K562 (cell line): Measurements from ENCODE around the gene C1orf116. TPM values are rescaled to one million over a fixed set of nuclear protein-coding genes. Genes with fewer than 3 reads are reported as not detected.

Source experiments
- ATAC-seq: fragments of 200-7000 bp; cut with Tn5 transposase; 3 replicates; pipeline ENCODE4 v1.9.1; 2020; ENCODE audit warnings: moderate library complexity
- BruUV-seq: library from RNA; stranded (reverse); fragments of 400-500 nt; replicated peaks from 2 replicates; lab custom pipeline; 2021; lab: Mats Ljungman, UMichigan
- CTCF ChIA-PET: fragments of 300-600 bp; formaldehyde crosslinking; extraction: SDS; loops from one replicate; lab custom pipeline; 2021; ENCODE audit warnings: low intra/inter-chr PET ratio; lab: Yijun Ruan, JAX
- POLR2A ChIA-PET: fragments of 300-600, 350-650 bp; sonication (Branson Sonifier 250); formaldehyde crosslinking; extraction: SDS; loops from one replicate; lab custom pipeline; 2021; ENCODE audit warnings: antibody characterized with exemption, inconsistent platforms; lab: Yijun Ruan, JAX
- DNase-seq, 4 experiments: peaks; one replicate each; pipeline versions ENCODE4 v3.0.0 to v3.0.0-alpha.2; 2011 to 2018; ENCODE audit warnings: low spot score in 3 of 4, mixed read lengths in 3 of 4; ENCODE audit errors: extremely low read depth in 1 of 4
- FAIRE-seq: peaks from 2 replicates; lab custom pipeline; 2011; peaks lifted over from hg19 to GRCh38; lab: Jason Lieb, UNC
- H2AFZ ChIP-seq: 2 replicates; pipeline ENCODE4 v1.6.0; 2011; ENCODE audit warnings: low read depth, low read length, control low read depth, inconsistent platforms
- H3K27ac ChIP-seq: fragments of 200-600 bp; 3 replicates; pipeline ENCODE4 v1.8.0; 2011; ENCODE audit warnings: low read depth, mild to moderate bottlenecking, control low read depth, inconsistent platforms, low read length, moderate library complexity, mixed read lengths; ENCODE audit errors: extremely low read depth
- H3K27me3 ChIP-seq, 2 experiments: fragments of 300-600 bp in 1 of 2; 2 replicates in 1 of 2; 3 replicates in 1 of 2; pipeline versions ENCODE4 v1.6.0 to v1.8.0; 2011; ENCODE audit warnings: inconsistent platforms in 2 of 2, low read length in 2 of 2, mild to moderate bottlenecking in 1 of 2, mixed read lengths in 1 of 2, moderate library complexity in 1 of 2; ENCODE audit not compliant: control insufficient read depth in 2 of 2, insufficient read depth in 2 of 2
- H3K36me3 ChIP-seq: fragments of 300-600 bp; 3 replicates; pipeline ENCODE4 v1.8.0; 2011; ENCODE audit warnings: mild to moderate bottlenecking, low read length, inconsistent platforms; ENCODE audit not compliant: control insufficient read depth, insufficient read depth
- H3K4me1 ChIP-seq, 2 experiments: fragments of 200-600 bp in 1 of 2; replicated peaks in 1 of 2; 2 replicates in 1 of 2; 3 replicates in 1 of 2; pipeline versions ENCODE4 v1.5.1 to v1.8.0; 2011; ENCODE audit warnings: inconsistent platforms in 2 of 2, low read length in 2 of 2, mild to moderate bottlenecking in 1 of 2, mixed read lengths in 1 of 2, moderate library complexity in 1 of 2; ENCODE audit not compliant: control insufficient read depth in 2 of 2, insufficient read depth in 2 of 2
- H3K4me2 ChIP-seq: 2 replicates; pipeline ENCODE4 v1.6.1; 2011; ENCODE audit warnings: low read length, control low read depth, inconsistent platforms, mixed read lengths; ENCODE audit not compliant: insufficient read depth
- H3K4me3 ChIP-seq: fragments of 200-600 bp; sonication (generic), shearing (Covaris generic); 2 replicates; pipeline ENCODE4 v1.5.1; 2016; ENCODE audit warnings: control low read depth, inconsistent platforms
- H3K79me2 ChIP-seq: fragments of 200-600 bp; 3 replicates; pipeline ENCODE4 v1.8.0; 2011; ENCODE audit warnings: low read length, inconsistent platforms; ENCODE audit not compliant: control insufficient read depth, insufficient read depth
- H3K9ac ChIP-seq, 2 experiments: 2 replicates each; pipeline versions ENCODE4 v1.6.0 to v1.6.1; 2011; ENCODE audit warnings: low read depth in 2 of 2, low read length in 2 of 2, control low read depth in 1 of 2, inconsistent platforms in 1 of 2, mild to moderate bottlenecking in 1 of 2, mixed read lengths in 1 of 2; ENCODE audit not compliant: insufficient read depth in 1 of 2
- H3K9me1 ChIP-seq: one replicate; pipeline ENCODE4 v1.6.0; 2011; ENCODE audit warnings: inconsistent platforms, mild to moderate bottlenecking, low read length, moderate library complexity; ENCODE audit not compliant: control insufficient read depth, insufficient read depth
- H3K9me3 ChIP-seq: replicated peaks from 2 replicates; pipeline ENCODE4 v1.5.1; 2011; ENCODE audit warnings: low read depth, low read length, inconsistent platforms; ENCODE audit not compliant: control insufficient read depth, insufficient read depth
- H4K20me1 ChIP-seq: replicated peaks from 2 replicates; pipeline ENCODE4 v1.6.1; 2011; ENCODE audit warnings: low read length, inconsistent platforms, mixed read lengths; ENCODE audit not compliant: control insufficient read depth, insufficient read depth
- DACH1 ChIP-seq: fragments of 450-650 bp; IDR thresholded peaks from 2 replicates; pipeline ENCODE4 v1.6.1; 2018; ENCODE audit not compliant: partially characterized antibody
- RAD21 ChIP-seq, 2 experiments: fragments of 250-450 bp in 1 of 2; fragments of 450-650 bp in 1 of 2; sonication (Bioruptor Pico) in 1 of 2; formaldehyde crosslinking in 1 of 2; IDR thresholded peaks in 1 of 2; conservative IDR thresholded peaks in 1 of 2; 2 replicates each; pipeline versions ENCODE4 v1.4.0 to v1.8.0; 2020 to 2022; ENCODE audit warnings: mild to moderate bottlenecking in 2 of 2, moderate library complexity in 1 of 2
- REST ChIP-seq, 2 experiments: fragments of 450-650 bp; formaldehyde crosslinking in 1 of 2; IDR thresholded peaks; 2 replicates each; pipeline versions ENCODE4 v1.4.0 to v1.6.1; 2014 to 2020; ENCODE audit warnings: mild to moderate bottlenecking in 2 of 2, borderline replicate concordance in 1 of 2, low read depth in 1 of 2
- ZNF316 ChIP-seq: fragments of 450-650 bp; IDR thresholded peaks from 2 replicates; pipeline ENCODE4 v1.6.1; 2016
- WGBS: fragments of 100-300 bp; shearing (Covaris generic); methylation state at CpG from one replicate; pipeline ENCODE4 v1.1.6; 2016; ENCODE audit warnings: low coverage, mixed read lengths; ENCODE audit not compliant: insufficient coverage; ENCODE audit errors: missing lambda C conversion rate; 5-methylcytosine and 5-hydroxymethylcytosine counted together
- in situ Hi-C: fragments of 300-500 bp; cut with MboI; formaldehyde crosslinking; loops from 4 replicates; pipeline ENCODE4 v1.15.0; 2018; ENCODE audit warnings: inconsistent platforms, mixed read lengths
- intact Hi-C: fragments of 100-400 bp; cut with micrococcal nuclease; formaldehyde crosslinking; loops from 2 replicates; pipeline ENCODE4 v1.14.2; 2022
- polyA plus RNA-seq, 8 experiments: library from polyadenylated mRNA; depleted of rRNA in 4 of 8; stranded (reverse) in 5 of 8; unstranded in 3 of 8; fragments of >200 nt; fragmentation: Nextera tagmentation in 2 of 8; fragmentation: Illumina TruSeq in 1 of 8; extraction: Ambion mirVana in 2 of 8; extraction: Trizol in 1 of 8; gene quantifications; 2 replicates each; pipeline versions ENCODE4 v1.2.1 to v1.2.3, GENCODE V29; 2011 to 2014; ENCODE audit warnings: inconsistent platforms in 1 of 8, missing spikeins in 1 of 8
- total RNA-seq, 7 experiments: library from RNA; depleted of rRNA in 6 of 7; stranded (reverse); fragments of >200 nt in 6 of 7; fragmentation: Illumina TruSeq in 2 of 7; extraction: Trizol in 2 of 7; gene quantifications; 2 replicates each; pipeline versions ENCODE4 v1.2.1 to v1.2.3, GENCODE V29; 2011 to 2021; ENCODE audit warnings: low replicate concordance in 1 of 7
- TF ChIP-seq, protein P1 (sequence below): fragments of 450-650 bp; conservative IDR thresholded peaks from 2 replicates; pipeline ENCODE4 v1.6.1; 2016; ENCODE audit warnings: missing genetic modification characterization, low read depth, mild to moderate bottlenecking, control low read depth, missing compliant biosample characterization
- TF ChIP-seq, protein P2 (sequence below): fragments of 250-450 bp; sonication (Bioruptor Pico); IDR thresholded peaks from 2 replicates; pipeline ENCODE4 v1.4.0; 2020; ENCODE audit warnings: mild to moderate bottlenecking, moderate library complexity

C1orf116 gene
- total and polyA plus RNA-seq, 9 of the 15 experiments (the other 6 are each of a cell fraction or from before 2014, with no cell fraction given), result 0.62 to 3.0 (median 0.95) TPM

- peak overlapping the region; percentile 30; the same call in 1 of the 2 replicates for H2AFZ ChIP-seq
- H3K4me1 ChIP-seq, result peaks cover 0 to 23% of the 10 kb centered on the region in 2 experiments; a peak in 3 of 5 replicates
- ATAC-seq (peak; percentile 93), DNase-seq (peak; percentile 68 to 78 (median 74)), FAIRE-seq (peak; percentile 81)
- H3K9me3 ChIP-seq, result no peaks in the 10 kb centered on the region
- ChIA-PET POLR2A (interaction anchor here (0.6 to 1.6 kb wide), 10 partner anchors 8 to 256 kb away, joined by 3 to 6 read pairs (median 4); partner anchors contain the start of gene PFKFB2), CTCF (interaction anchor here (0.7 to 8.1 kb wide), 12 partner anchors 47 to 379 kb away, joined by 3 to 83 read pairs (median 5); partner anchors contain the start of gene IL20)
- no peak overlapping the region for H3K4me2 ChIP-seq
- H3K27ac ChIP-seq, result no peak overlapping the region
- no peaks in the 10 kb centered on the region for H3K79me2 ChIP-seq
- H4K20me1 ChIP-seq, result no peaks in the 10 kb centered on the region
- no peak overlapping the region for H3K9ac ChIP-seq
- H3K9me1 ChIP-seq, result no peaks in the 10 kb centered on the region
- no peaks in the 10 kb centered on the region for H3K36me3 ChIP-seq
- no TSS peak for BruUV-seq
- intact Hi-C loops, result loop anchor here (1.0 to 10.0 kb wide), 9 partner anchors 57 to 423 kb away; partner anchors contain the start of gene IL20
- H3K4me3 ChIP-seq, result no peak overlapping the region
- no peaks in the 10 kb centered on the region for H3K27me3 ChIP-seq
- WGBS, result 6% methylated on average over 4 of the region's 4 CpGs
- in situ Hi-C loops, result loop anchor here (5.0 kb wide), 1 partner anchor 245 kb away; no protein-coding TSS in a partner anchor
- no peak for TF ChIP-seq ZNF316
- no peak for TF ChIP-seq DACH1
- TF ChIP-seq, protein P1, sequence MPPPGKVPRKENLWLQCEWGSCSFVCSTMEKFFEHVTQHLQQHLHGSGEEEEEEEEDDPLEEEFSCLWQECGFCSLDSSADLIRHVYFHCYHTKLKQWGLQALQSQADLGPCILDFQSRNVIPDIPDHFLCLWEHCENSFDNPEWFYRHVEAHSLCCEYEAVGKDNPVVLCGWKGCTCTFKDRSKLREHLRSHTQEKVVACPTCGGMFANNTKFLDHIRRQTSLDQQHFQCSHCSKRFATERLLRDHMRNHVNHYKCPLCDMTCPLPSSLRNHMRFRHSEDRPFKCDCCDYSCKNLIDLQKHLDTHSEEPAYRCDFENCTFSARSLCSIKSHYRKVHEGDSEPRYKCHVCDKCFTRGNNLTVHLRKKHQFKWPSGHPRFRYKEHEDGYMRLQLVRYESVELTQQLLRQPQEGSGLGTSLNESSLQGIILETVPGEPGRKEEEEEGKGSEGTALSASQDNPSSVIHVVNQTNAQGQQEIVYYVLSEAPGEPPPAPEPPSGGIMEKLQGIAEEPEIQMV (tag), result no peak
- peak; percentile 78 for TF ChIP-seq REST (IDR thresholded peaks at IDR 0.05; ENCODE audit: borderline replicate concordance)
- TF ChIP-seq REST (CRISPR knock-in tag; IDR thresholded peaks at IDR 0.05; ENCODE audit: low read depth), result no peak
- TF ChIP-seq RAD21 (CRISPR knock-in tag; conservative IDR thresholded peaks at IDR 0.05 in 1 of 2, IDR thresholded peaks at IDR 0.05 in 1 of 2), result peak; percentile 92 to 94
- TF ChIP-seq, protein P2, sequence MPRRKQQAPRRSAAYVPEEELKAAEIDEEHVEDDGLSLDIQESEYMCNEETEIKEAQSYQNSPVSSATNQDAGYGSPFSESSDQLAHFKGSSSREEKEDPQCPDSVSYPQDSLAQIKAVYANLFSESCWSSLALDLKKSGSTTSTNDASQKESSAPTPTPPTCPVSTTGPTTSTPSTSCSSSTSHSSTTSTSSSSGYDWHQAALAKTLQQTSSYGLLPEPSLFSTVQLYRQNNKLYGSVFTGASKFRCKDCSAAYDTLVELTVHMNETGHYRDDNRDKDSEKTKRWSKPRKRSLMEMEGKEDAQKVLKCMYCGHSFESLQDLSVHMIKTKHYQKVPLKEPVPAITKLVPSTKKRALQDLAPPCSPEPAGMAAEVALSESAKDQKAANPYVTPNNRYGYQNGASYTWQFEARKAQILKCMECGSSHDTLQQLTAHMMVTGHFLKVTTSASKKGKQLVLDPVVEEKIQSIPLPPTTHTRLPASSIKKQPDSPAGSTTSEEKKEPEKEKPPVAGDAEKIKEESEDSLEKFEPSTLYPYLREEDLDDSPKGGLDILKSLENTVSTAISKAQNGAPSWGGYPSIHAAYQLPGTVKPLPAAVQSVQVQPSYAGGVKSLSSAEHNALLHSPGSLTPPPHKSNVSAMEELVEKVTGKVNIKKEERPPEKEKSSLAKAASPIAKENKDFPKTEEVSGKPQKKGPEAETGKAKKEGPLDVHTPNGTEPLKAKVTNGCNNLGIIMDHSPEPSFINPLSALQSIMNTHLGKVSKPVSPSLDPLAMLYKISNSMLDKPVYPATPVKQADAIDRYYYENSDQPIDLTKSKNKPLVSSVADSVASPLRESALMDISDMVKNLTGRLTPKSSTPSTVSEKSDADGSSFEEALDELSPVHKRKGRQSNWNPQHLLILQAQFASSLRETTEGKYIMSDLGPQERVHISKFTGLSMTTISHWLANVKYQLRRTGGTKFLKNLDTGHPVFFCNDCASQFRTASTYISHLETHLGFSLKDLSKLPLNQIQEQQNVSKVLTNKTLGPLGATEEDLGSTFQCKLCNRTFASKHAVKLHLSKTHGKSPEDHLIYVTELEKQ (CRISPR knock-in tag), result no peak
Measured at GRCh38 chr1:206982216-206982615, 50.3 kb downstream of the C1orf116 start.
